ENCODE results near the gene RIMBP2.

GRCh38 chr12:130470969-130471368, 245.1 kb downstream of the RIMBP2 start:
- TF ChIP-seq, protein P1, sequence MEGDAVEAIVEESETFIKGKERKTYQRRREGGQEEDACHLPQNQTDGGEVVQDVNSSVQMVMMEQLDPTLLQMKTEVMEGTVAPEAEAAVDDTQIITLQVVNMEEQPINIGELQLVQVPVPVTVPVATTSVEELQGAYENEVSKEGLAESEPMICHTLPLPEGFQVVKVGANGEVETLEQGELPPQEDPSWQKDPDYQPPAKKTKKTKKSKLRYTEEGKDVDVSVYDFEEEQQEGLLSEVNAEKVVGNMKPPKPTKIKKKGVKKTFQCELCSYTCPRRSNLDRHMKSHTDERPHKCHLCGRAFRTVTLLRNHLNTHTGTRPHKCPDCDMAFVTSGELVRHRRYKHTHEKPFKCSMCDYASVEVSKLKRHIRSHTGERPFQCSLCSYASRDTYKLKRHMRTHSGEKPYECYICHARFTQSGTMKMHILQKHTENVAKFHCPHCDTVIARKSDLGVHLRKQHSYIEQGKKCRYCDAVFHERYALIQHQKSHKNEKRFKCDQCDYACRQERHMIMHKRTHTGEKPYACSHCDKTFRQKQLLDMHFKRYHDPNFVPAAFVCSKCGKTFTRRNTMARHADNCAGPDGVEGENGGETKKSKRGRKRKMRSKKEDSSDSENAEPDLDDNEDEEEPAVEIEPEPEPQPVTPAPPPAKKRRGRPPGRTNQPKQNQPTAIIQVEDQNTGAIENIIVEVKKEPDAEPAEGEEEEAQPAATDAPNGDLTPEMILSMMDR (IDR thresholded peaks at IDR 0.05; ENCODE audit: insufficient read depth, low read length), result no peak
- no peak for TF ChIP-seq POLR2AphosphoS5 (IDR thresholded peaks at IDR 0.05; ENCODE audit: low read depth)
- TF ChIP-seq, protein P2, sequence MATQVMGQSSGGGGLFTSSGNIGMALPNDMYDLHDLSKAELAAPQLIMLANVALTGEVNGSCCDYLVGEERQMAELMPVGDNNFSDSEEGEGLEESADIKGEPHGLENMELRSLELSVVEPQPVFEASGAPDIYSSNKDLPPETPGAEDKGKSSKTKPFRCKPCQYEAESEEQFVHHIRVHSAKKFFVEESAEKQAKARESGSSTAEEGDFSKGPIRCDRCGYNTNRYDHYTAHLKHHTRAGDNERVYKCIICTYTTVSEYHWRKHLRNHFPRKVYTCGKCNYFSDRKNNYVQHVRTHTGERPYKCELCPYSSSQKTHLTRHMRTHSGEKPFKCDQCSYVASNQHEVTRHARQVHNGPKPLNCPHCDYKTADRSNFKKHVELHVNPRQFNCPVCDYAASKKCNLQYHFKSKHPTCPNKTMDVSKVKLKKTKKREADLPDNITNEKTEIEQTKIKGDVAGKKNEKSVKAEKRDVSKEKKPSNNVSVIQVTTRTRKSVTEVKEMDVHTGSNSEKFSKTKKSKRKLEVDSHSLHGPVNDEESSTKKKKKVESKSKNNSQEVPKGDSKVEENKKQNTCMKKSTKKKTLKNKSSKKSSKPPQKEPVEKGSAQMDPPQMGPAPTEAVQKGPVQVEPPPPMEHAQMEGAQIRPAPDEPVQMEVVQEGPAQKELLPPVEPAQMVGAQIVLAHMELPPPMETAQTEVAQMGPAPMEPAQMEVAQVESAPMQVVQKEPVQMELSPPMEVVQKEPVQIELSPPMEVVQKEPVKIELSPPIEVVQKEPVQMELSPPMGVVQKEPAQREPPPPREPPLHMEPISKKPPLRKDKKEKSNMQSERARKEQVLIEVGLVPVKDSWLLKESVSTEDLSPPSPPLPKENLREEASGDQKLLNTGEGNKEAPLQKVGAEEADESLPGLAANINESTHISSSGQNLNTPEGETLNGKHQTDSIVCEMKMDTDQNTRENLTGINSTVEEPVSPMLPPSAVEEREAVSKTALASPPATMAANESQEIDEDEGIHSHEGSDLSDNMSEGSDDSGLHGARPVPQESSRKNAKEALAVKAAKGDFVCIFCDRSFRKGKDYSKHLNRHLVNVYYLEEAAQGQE (IDR thresholded peaks at IDR 0.05; ENCODE audit: insufficient replicate concordance, low read depth), result no peak

Data from HL-60 (cell line).